ENCODE results near the gene PTPN7.

GRCh38 chr1:202207292-202207691 is 46.9 kb upstream of the PTPN7 start:
- TF ChIP-seq EZH2 (IDR thresholded peaks at IDR 0.05; ENCODE audit: borderline replicate concordance, low read depth, low read length, poor library complexity, severe bottlenecking) (no peak), CTCF (conservative IDR thresholded peaks at IDR 0.05; ENCODE audit: low read depth, low read length) (peak; percentile 33; the same call in 1 of the 2 replicates)
